ENCODE data around the gene DOP1B.
"Not testable (repeated sequence)": the region's sequence is repeated elsewhere in the genome, so short reads cannot be mapped to it uniquely, and the experiment has no call there.

The DOP1B gene

GRCh38 chr21:36139791-36140190 lies 16.8 kb upstream of the DOP1B start:
- not testable (repeated sequence) for DNase-seq (ENCODE audit: low spot score)

GRCh38 chr21:36141513-36141925 lies 15.1 kb upstream of the DOP1B start:
- peak; percentile 70 for DNase-seq (ENCODE audit: low spot score)

- not testable (repeated sequence) for DNase-seq (ENCODE audit: low spot score)
Measured at GRCh38 chr21:36144233-36144632, 12.4 kb upstream of the DOP1B start.

GRCh38 chr21:36145259-36145658 lies 11.4 kb upstream of the DOP1B start:
- DNase-seq (ENCODE audit: low spot score) = no peak

- DNase-seq (ENCODE audit: low spot score) = no peak
Measured at GRCh38 chr21:36147911-36148310, 8.7 kb upstream of the DOP1B start.

- DNase-seq (ENCODE audit: low spot score) = no peak
Measured at GRCh38 chr21:36148886-36149285, 7.7 kb upstream of the DOP1B start.

GRCh38 chr21:36149788-36150711 lies 6.6 kb upstream of the DOP1B start:
- no peak for DNase-seq (ENCODE audit: low spot score)

- DNase-seq (ENCODE audit: low spot score) = no peak
Measured at GRCh38 chr21:36155603-36156338, 853 bp upstream of the DOP1B start.

- peak; percentile 97 for DNase-seq (ENCODE audit: low spot score)
Measured at GRCh38 chr21:36156339-36156814, 247 bp upstream of the DOP1B start.

- no peak for DNase-seq (ENCODE audit: low spot score)
Measured at GRCh38 chr21:36159356-36159921, 2.8 kb downstream of the DOP1B start.

GRCh38 chr21:36160850-36161178 lies 4.2 kb downstream of the DOP1B start:
- no peak for DNase-seq (ENCODE audit: low spot score)

- no peak for DNase-seq (ENCODE audit: low spot score)
Measured at GRCh38 chr21:36162631-36163030, 6.0 kb downstream of the DOP1B start.

GRCh38 chr21:36163750-36164741 lies 7.4 kb downstream of the DOP1B start:
- no peak for DNase-seq (ENCODE audit: low spot score)

GRCh38 chr21:36165356-36165755 lies 8.7 kb downstream of the DOP1B start:
- DNase-seq (ENCODE audit: low spot score) = no peak

GRCh38 chr21:36166705-36167104 lies 10.1 kb downstream of the DOP1B start:
- no peak for DNase-seq (ENCODE audit: low spot score)

GRCh38 chr21:36167541-36167940 lies 10.9 kb downstream of the DOP1B start:
- no peak for DNase-seq (ENCODE audit: low spot score)

- DNase-seq (ENCODE audit: low spot score) = no peak
Measured at GRCh38 chr21:36169470-36170128, 13.0 kb downstream of the DOP1B start.

- DNase-seq (ENCODE audit: low spot score) = no peak
Measured at GRCh38 chr21:36170823-36171222, 14.2 kb downstream of the DOP1B start.

- no peak for DNase-seq (ENCODE audit: low spot score)
Measured at GRCh38 chr21:36171336-36171735, 14.7 kb downstream of the DOP1B start.

GRCh38 chr21:36171741-36172331 lies 15.2 kb downstream of the DOP1B start:
- DNase-seq (ENCODE audit: low spot score) = no peak

- no peak for DNase-seq (ENCODE audit: low spot score)
Measured at GRCh38 chr21:36174780-36175179, 18.2 kb downstream of the DOP1B start.
